ENCODE data around the gene LCN6. TPM values are rescaled to one million over a fixed set of nuclear protein-coding genes. Genes with fewer than 3 reads are reported as not detected.
A peak's percentile ranks its signal among the peaks of the same experiment; 100 is the strongest.

The LCN6 gene
- total and polyA plus RNA-seq, 2 of the 13 experiments (the other 11 are each of a cell fraction or from before 2014, with no cell fraction given), result not detected

DNA sequence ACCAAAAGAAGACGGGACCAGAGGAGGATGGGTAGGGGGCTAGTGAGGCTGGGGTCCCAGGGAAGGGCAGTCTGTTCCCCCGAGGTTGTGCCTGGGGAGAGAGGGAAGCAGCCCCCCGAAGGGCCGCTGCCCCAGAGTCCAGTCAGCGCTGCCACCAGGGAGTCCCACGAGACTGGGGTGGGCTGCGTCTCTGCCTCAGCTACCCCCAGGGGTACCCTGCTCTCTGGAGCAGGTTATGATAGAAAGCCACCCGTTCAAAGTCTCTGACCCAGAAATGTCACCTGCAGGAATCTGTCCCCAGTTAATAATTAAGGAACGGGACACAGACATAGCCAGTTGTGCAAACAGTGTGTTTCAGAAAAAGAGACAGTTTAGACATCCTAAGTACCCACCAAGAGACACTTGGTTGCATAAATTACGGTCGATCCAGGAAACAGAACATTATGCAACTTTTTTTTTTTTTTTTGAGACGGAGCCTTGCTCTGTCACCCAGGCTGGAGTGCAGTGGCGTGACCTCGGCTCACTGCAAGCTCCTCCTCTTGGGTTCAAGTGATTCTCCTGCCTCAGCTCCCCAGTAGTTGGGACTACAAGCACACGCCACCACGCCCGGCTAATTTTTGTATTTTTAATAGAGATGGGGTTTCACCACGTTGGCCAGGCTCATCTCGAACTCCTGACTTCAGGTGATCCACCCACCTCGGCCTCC, 50.4 kb downstream of the LCN6 start (continued):
- TF ChIP-seq ETS1 (CRISPR knock-in tag; IDR thresholded peaks at IDR 0.05) (no peak), NR3C1 (CRISPR knock-in tag; IDR thresholded peaks at IDR 0.05) (no peak), DR1 (CRISPR knock-in tag; IDR thresholded peaks at IDR 0.05) (no peak), ZNF484 (CRISPR knock-in tag; IDR thresholded peaks at IDR 0.05; ENCODE audit: borderline replicate concordance, low read depth) (no peak), SRSF9 (IDR thresholded peaks at IDR 0.05; ENCODE audit: borderline replicate concordance, insufficient read depth, low read depth, low read length, poor library complexity, severe bottlenecking) (no peak), SMAD9 (CRISPR knock-in tag; IDR thresholded peaks at IDR 0.05) (no peak), RFXAP (CRISPR knock-in tag; IDR thresholded peaks at IDR 0.05; ENCODE audit: borderline replicate concordance) (peak; percentile 15; the same call in 1 of the 2 replicates), MIER3 (CRISPR knock-in tag; IDR thresholded peaks at IDR 0.05; ENCODE audit: borderline replicate concordance) (no peak), JARID2 (CRISPR knock-in tag; IDR thresholded peaks at IDR 0.05; ENCODE audit: insufficient replicate concordance) (no peak), MTF1 (CRISPR knock-in tag; IDR thresholded peaks at IDR 0.05) (no peak), LCORL (IDR thresholded peaks at IDR 0.05) (no peak), LCORL (CRISPR knock-in tag; IDR thresholded peaks at IDR 0.05) (no peak), ATF7 (IDR thresholded peaks at IDR 0.05) (no peak), ATF7 (CRISPR knock-in tag; IDR thresholded peaks at IDR 0.05) (no peak; the same call in 1 of the 2 replicates), ZNF761 (CRISPR knock-in tag; conservative IDR thresholded peaks at IDR 0.05) (no peak), CHD2 (IDR thresholded peaks at IDR 0.05; ENCODE audit: low read depth, low read length) (no peak), NFE2L1 (CRISPR knock-in tag; IDR thresholded peaks at IDR 0.05; ENCODE audit: borderline replicate concordance) (no peak), RNF2 (conservative IDR thresholded peaks at IDR 0.05; ENCODE audit: low read depth) (no peak), SRSF1 (optimal IDR thresholded peaks at IDR 0.05; ENCODE audit: low read depth, low read length) (no peak), YEATS2 (CRISPR knock-in tag; IDR thresholded peaks at IDR 0.05; ENCODE audit: borderline replicate concordance) (no peak)
- TF ChIP-seq, protein P1, sequence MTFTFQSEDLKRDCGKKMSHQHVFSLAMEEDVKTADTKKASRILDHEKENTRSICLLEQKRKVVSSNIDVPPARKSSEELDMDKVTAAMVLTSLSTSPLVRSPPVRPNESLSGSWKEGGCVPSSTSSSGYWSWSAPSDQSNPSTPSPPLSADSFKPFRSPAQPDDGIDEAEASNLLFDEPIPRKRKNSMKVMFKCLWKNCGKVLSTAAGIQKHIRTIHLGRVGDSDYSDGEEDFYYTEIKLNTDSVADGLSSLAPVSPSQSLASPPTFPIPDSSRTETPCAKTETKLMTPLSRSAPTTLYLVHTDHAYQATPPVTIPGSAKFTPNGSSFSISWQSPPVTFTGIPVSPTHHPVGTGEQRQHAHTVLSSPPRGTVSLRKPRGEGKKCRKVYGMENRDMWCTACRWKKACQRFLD (CRISPR knock-in tag; IDR thresholded peaks at IDR 0.05; ENCODE audit: borderline replicate concordance), result no peak
- TF ChIP-seq, protein P2, sequence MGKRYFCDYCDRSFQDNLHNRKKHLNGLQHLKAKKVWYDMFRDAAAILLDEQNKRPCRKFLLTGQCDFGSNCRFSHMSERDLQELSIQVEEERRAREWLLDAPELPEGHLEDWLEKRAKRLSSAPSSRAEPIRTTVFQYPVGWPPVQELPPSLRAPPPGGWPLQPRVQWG (CRISPR knock-in tag; IDR thresholded peaks at IDR 0.05; ENCODE audit: borderline replicate concordance, low read depth), result no peak
- TF ChIP-seq, protein P3, sequence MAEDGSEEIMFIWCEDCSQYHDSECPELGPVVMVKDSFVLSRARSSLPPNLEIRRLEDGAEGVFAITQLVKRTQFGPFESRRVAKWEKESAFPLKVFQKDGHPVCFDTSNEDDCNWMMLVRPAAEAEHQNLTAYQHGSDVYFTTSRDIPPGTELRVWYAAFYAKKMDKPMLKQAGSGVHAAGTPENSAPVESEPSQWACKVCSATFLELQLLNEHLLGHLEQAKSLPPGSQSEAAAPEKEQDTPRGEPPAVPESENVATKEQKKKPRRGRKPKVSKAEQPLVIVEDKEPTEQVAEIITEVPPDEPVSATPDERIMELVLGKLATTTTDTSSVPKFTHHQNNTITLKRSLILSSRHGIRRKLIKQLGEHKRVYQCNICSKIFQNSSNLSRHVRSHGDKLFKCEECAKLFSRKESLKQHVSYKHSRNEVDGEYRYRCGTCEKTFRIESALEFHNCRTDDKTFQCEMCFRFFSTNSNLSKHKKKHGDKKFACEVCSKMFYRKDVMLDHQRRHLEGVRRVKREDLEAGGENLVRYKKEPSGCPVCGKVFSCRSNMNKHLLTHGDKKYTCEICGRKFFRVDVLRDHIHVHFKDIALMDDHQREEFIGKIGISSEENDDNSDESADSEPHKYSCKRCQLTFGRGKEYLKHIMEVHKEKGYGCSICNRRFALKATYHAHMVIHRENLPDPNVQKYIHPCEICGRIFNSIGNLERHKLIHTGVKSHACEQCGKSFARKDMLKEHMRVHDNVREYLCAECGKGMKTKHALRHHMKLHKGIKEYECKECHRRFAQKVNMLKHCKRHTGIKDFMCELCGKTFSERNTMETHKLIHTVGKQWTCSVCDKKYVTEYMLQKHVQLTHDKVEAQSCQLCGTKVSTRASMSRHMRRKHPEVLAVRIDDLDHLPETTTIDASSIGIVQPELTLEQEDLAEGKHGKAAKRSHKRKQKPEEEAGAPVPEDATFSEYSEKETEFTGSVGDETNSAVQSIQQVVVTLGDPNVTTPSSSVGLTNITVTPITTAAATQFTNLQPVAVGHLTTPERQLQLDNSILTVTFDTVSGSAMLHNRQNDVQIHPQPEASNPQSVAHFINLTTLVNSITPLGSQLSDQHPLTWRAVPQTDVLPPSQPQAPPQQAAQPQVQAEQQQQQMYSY (CRISPR knock-in tag; IDR thresholded peaks at IDR 0.05), result no peak
